ENCODE data around the gene MACROD2. TPM values are rescaled to one million over a fixed set of nuclear protein-coding genes. Genes with fewer than 3 reads are reported as not detected.

MACROD2 gene
- total and polyA plus RNA-seq, 4 donors, result 0.66 to 10.5 (median 3.3) TPM

DNA sequence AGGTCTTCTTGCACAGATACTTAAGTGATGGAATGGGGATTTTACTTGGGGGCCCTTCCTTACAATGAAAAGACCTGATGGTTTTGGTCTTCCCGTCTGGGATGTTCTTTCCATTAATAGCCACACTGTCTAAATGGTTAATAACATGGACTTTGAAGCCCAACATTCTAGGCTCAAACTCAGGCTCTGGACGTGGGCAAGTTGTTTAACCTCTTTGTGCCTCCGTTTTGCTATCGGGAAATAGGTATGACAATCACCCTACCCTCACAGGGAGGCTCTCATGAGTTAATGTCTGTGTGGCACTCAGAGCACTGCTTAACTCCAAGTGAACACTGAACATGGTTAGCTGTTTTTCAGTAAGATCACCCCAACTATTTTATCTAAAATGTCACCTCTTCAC, 702.8 kb downstream of the MACROD2 start:
- TF ChIP-seq JUND (IDR thresholded peaks at IDR 0.05) (no peak), HNF4A (conservative IDR thresholded peaks at IDR 0.05) (peak; percentile 79 to 89), RXRA (IDR thresholded peaks at IDR 0.05) (peak; percentile 44 to 48), RAD21 (IDR thresholded peaks at IDR 0.05) (peak; percentile 26 to 40), FOXA1 (IDR thresholded peaks at IDR 0.05) (no peak), NR2F2 (IDR thresholded peaks at IDR 0.05) (no peak), YY1 (IDR thresholded peaks at IDR 0.05) (peak; percentile 69), CTCF (IDR thresholded peaks at IDR 0.05; ENCODE audit: low read depth, low read length, missing input control) (no peak), EGR1 (IDR thresholded peaks at IDR 0.05; ENCODE audit: low read depth in 2 of 2) (no peak), SP1 (IDR thresholded peaks at IDR 0.05) (peak; percentile 75), TAF1 (conservative IDR thresholded peaks at IDR 0.05) (peak; percentile 13), HNF4G (IDR thresholded peaks at IDR 0.05) (peak; percentile 50)
- TF ChIP-seq, protein P1, sequence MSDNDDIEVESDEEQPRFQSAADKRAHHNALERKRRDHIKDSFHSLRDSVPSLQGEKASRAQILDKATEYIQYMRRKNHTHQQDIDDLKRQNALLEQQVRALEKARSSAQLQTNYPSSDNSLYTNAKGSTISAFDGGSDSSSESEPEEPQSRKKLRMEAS (IDR thresholded peaks at IDR 0.05), result peak; percentile 35
- TF ChIP-seq, protein P2, sequence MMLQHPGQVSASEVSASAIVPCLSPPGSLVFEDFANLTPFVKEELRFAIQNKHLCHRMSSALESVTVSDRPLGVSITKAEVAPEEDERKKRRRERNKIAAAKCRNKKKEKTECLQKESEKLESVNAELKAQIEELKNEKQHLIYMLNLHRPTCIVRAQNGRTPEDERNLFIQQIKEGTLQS (IDR thresholded peaks at IDR 0.05), result no peak
- Histone ChIP-seq H3K9ac (ENCODE audit: low read depth in 1 of 2, low read length in 2 of 2) (peak overlapping the region in 1 of 2 donors; percentile 23), H3K27me3 (ENCODE audit: control insufficient read depth in 4 of 4, insufficient read depth in 4 of 4, low read length in 3 of 4) (no peaks in the 10 kb centered on the region), H3K4me3 (ENCODE audit: low read depth in 1 of 3, low read length in 3 of 3) (no peak overlapping the region), H3K9me3 (ENCODE audit: control insufficient read depth in 4 of 4, low read length in 3 of 4) (no peaks in the 10 kb centered on the region), H3K4me1 (ENCODE audit: control insufficient read depth in 4 of 4, insufficient read depth in 4 of 4, low read length in 3 of 4) (peaks cover 2 to 27% (median 12%) of the 10 kb centered on the region in 4 donors), H3K27ac (ENCODE audit: low read depth in 1 of 2, low read length in 2 of 2) (no peak overlapping the region), H3K36me3 (ENCODE audit: control insufficient read depth in 4 of 4, insufficient read depth in 3 of 4, low read depth in 1 of 4, low read length in 3 of 4) (no peaks in the 10 kb centered on the region)
- 32% methylated on average over 4 of the region's 4 CpGs for WGBS
- DNase-seq (ENCODE audit: low spot score), result no peak

- H3K27ac ChIP-seq (ENCODE audit: low read depth in 1 of 2, low read length in 2 of 2), result peak overlapping the region in 1 of 2 donors; percentile 38
- peak overlapping the region in 1 of 2 donors; percentile 23 for H3K9ac ChIP-seq (ENCODE audit: low read depth in 1 of 2, low read length in 2 of 2)
- TF ChIP-seq TAF1 (conservative IDR thresholded peaks at IDR 0.05) (no peak), NR2F2 (IDR thresholded peaks at IDR 0.05) (no peak), EGR1 (IDR thresholded peaks at IDR 0.05; ENCODE audit: low read depth in 2 of 2) (no peak), HNF4A (conservative IDR thresholded peaks at IDR 0.05) (peak in 1 of 2 donors; percentile 48), HNF4G (IDR thresholded peaks at IDR 0.05) (no peak), RAD21 (IDR thresholded peaks at IDR 0.05) (no peak), SP1 (IDR thresholded peaks at IDR 0.05) (peak; percentile 50), GABPA (IDR thresholded peaks at IDR 0.05 in 1 of 2, conservative IDR thresholded peaks at IDR 0.05 in 1 of 2) (no peak), CTCF (IDR thresholded peaks at IDR 0.05; ENCODE audit: low read depth, low read length, missing input control) (no peak), FOXA1 (IDR thresholded peaks at IDR 0.05) (no peak), YY1 (IDR thresholded peaks at IDR 0.05) (peak; percentile 27), JUND (IDR thresholded peaks at IDR 0.05) (no peak), FOXA2 (IDR thresholded peaks at IDR 0.05) (no peak), RXRA (IDR thresholded peaks at IDR 0.05) (peak in 1 of 2 donors; percentile 16)
- TF ChIP-seq, protein P3, sequence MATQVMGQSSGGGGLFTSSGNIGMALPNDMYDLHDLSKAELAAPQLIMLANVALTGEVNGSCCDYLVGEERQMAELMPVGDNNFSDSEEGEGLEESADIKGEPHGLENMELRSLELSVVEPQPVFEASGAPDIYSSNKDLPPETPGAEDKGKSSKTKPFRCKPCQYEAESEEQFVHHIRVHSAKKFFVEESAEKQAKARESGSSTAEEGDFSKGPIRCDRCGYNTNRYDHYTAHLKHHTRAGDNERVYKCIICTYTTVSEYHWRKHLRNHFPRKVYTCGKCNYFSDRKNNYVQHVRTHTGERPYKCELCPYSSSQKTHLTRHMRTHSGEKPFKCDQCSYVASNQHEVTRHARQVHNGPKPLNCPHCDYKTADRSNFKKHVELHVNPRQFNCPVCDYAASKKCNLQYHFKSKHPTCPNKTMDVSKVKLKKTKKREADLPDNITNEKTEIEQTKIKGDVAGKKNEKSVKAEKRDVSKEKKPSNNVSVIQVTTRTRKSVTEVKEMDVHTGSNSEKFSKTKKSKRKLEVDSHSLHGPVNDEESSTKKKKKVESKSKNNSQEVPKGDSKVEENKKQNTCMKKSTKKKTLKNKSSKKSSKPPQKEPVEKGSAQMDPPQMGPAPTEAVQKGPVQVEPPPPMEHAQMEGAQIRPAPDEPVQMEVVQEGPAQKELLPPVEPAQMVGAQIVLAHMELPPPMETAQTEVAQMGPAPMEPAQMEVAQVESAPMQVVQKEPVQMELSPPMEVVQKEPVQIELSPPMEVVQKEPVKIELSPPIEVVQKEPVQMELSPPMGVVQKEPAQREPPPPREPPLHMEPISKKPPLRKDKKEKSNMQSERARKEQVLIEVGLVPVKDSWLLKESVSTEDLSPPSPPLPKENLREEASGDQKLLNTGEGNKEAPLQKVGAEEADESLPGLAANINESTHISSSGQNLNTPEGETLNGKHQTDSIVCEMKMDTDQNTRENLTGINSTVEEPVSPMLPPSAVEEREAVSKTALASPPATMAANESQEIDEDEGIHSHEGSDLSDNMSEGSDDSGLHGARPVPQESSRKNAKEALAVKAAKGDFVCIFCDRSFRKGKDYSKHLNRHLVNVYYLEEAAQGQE (IDR thresholded peaks at IDR 0.05), result no peak
- TF ChIP-seq, protein P4, sequence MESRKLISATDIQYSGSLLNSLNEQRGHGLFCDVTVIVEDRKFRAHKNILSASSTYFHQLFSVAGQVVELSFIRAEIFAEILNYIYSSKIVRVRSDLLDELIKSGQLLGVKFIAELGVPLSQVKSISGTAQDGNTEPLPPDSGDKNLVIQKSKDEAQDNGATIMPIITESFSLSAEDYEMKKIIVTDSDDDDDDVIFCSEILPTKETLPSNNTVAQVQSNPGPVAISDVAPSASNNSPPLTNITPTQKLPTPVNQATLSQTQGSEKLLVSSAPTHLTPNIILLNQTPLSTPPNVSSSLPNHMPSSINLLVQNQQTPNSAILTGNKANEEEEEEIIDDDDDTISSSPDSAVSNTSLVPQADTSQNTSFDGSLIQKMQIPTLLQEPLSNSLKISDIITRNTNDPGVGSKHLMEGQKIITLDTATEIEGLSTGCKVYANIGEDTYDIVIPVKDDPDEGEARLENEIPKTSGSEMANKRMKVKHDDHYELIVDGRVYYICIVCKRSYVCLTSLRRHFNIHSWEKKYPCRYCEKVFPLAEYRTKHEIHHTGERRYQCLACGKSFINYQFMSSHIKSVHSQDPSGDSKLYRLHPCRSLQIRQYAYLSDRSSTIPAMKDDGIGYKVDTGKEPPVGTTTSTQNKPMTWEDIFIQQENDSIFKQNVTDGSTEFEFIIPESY (IDR thresholded peaks at IDR 0.05), result no peak
- TF ChIP-seq, protein P2 (IDR thresholded peaks at IDR 0.05), result no peak
- TF ChIP-seq, protein P1 (IDR thresholded peaks at IDR 0.05), result no peak
- H3K27me3 ChIP-seq (ENCODE audit: control insufficient read depth in 4 of 4, insufficient read depth in 4 of 4, low read length in 3 of 4), result no peaks in the 10 kb centered on the region
- H3K4me3 ChIP-seq (ENCODE audit: low read depth in 1 of 3, low read length in 3 of 3), result peak overlapping the region in 1 of 3 donors; percentile 20
- peaks cover 2 to 27% (median 12%) of the 10 kb centered on the region in 4 donors for H3K4me1 ChIP-seq (ENCODE audit: control insufficient read depth in 4 of 4, insufficient read depth in 4 of 4, low read length in 3 of 4)
- H3K36me3 ChIP-seq (ENCODE audit: control insufficient read depth in 4 of 4, insufficient read depth in 3 of 4, low read depth in 1 of 4, low read length in 3 of 4), result no peaks in the 10 kb centered on the region
- H3K9me3 ChIP-seq (ENCODE audit: control insufficient read depth in 4 of 4, low read length in 3 of 4), result no peaks in the 10 kb centered on the region
- WGBS, result 25% methylated on average over 3 of the region's 3 CpGs
- no peak for DNase-seq (ENCODE audit: low spot score)
Observed at GRCh38 chr20:14698605-14699373, 703.5 kb downstream of the MACROD2 start.

Data from liver (tissue), 9 donors.